Stomach (tissue), 4 donors: Measurements from ENCODE around the gene EFCC1.

Experiments
- CTCF ChIP-seq, 7 experiments: fragments of 450-650 bp in 4 of 7; fragments of 200-600 bp in 3 of 7; sonication (generic) in 3 of 7; IDR thresholded peaks; one replicate each; pipeline ENCODE4 v1.5.1; 2016 to 2019; ENCODE audit warnings: antibody characterized with exemption in 7 of 7, control low read depth in 2 of 7, mild to moderate bottlenecking in 1 of 7
- POLR2AphosphoS5 ChIP-seq, 3 donors: sonication (generic); formaldehyde crosslinking; IDR thresholded peaks; one replicate each; pipeline ENCODE4 v1.6.1; 2016; ENCODE audit warnings: antibody characterized with exemption in 3 of 3

GRCh38 chr3:129061888-129062834 lies 61.1 kb downstream of the EFCC1 start:
- TF ChIP-seq POLR2AphosphoS5 (IDR thresholded peaks at IDR 0.05) = no peak
- TF ChIP-seq CTCF (IDR thresholded peaks at IDR 0.05) = no peak
